HG03097 (cell line): ENCODE results near the gene RBMS3.
"Not testable (repeated sequence)": the region's sequence is repeated elsewhere in the genome, so short reads cannot be mapped to it uniquely, and the experiment has no call there.

Experiments
- ATAC-seq: cut with Tn5 transposase; IDR thresholded peaks from one replicate; pipeline ENCODE4 v1.9.1; 2021; ENCODE audit not compliant: unreplicated experiment, low FRiP score

RBMS3 gene

DNA sequence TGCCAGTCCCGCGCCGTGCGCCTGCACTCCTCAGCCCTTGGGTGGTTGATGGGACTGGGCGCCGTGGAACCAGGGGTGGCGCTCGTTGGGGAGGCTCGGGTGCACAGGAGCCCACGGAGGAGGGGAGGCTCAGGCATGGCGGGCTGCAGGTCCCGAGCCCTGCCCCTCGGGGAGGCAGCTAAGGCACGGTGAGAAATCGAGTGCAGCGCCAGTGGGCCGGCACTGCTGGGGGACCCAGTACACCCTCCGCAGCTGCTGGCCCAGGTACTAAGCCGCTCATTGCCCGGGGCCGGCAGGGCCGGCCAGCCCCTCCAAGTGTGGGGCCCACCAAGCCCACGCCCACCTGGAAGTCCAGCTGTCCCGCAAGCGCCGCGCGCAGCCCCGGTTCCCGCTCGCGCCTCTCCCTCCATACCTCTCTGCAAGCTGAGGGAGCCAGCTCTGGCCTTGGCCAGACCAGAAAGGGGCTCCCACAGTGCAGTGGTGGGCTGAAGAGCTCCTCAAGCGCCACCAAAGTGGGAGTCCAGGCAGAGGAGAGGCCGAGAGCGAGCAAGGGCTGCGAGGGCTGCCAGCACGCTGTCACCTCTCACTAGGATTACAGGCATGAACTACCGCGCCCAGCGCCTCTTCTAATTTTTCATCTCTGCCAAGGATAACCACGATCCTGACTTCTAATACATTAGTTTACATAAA is 192.8 kb downstream of the RBMS3 start:
- not testable (repeated sequence) for ATAC-seq

DNA sequence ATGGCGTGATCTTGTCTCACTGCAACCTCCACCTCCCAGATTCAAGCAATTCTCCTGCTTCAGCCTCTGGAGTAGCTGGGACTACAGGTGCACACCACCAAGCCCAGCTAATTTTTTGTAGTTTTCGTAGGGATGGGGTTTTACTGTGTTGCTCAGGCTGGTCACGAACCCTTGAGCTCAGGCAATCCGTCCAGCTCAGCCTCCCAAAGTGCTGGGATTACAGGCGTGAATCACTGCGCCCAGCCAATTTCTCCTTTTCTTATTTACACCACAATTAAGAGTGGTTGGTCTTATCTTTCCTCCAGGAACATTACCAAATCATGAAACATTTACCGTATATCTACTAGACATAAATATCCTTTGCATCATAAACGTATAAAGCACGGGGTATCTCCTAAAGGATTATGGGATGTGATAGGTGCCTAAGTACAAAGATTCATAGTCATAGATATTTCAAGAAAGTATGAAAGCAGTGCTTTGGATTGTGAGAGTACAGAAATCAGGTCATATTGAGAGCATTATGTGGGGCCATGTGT is 194.5 kb downstream of the RBMS3 start:
- no peak for ATAC-seq

DNA sequence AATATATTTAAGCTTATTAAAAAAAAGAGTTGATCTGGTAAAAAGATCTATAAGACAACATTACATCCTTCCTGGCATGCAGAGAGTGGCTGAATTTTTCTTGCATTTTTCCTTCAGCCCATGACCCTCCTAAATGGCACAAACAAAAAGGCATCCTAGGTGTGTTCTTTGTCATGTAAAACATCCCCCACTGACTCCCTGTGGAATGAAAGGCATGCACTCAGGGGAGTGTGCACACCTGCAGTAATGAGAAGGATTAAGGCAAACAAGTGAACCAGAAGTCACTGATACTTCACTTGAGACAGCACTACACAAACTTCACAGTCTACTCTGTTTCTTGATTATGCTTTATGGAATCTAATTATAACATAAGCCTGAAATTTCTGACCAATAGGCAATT is 195.0 kb downstream of the RBMS3 start:
- ATAC-seq, result no peak

DNA sequence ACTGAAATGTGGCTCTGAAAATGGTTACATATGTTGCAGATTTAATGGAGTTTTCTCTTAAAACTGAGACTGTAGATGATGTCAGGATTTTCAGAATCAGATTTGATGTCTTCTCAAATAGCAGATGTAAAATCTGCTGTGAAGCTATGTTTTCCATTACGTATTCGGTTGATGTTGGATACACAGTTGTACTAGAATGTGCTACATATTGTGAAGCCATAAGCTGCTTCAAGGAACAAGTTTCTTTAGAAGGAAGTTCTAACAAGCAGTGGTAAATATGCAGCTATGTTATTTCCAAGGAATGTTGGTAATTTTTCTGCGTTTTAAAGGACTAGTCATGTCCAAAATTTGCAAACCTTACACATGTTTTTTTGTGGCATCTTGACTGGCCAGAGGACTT is 197.7 kb downstream of the RBMS3 start:
- no peak for ATAC-seq

DNA sequence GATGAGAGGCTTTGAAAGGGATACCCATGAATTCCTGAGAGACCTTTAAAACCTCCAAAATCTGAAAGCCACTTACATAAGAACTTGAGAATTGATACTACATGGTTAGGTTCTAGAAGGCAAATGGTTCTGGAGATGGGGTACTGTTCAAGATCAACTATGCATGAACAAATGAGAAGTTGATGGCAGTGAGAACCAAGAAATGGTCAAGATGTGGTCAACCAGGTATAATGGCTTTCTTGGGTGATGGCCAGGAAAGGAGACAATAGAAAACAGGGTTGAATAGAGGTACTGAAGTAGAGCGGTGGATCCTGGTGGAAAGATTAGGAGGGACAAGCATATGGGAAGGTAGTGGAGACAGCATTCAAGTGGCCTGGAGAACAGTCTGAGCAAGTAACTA is 200.4 kb downstream of the RBMS3 start:
- ATAC-seq, result no peak

GRCh38 chr3:29481969-29482767 is 201.3 kb downstream of the RBMS3 start:
- no peak for ATAC-seq

DNA sequence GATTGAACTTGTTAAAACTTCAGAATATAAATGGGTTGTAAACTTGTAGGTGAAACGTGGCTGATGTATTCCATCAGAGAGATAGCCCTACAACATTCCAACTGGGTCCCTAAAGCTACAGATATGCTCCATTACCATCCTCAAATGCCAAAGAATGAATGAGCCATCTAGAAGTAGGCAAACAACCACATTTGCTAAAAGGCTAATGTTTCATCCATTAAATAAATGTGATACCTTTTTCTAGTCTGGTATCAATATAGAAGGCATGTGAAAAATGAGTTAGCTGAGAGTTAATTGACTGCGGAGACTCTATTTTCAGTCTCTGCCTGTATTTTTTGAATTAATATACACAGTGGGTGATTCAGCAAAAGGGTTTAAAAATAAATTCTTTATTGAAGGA is 203.8 kb downstream of the RBMS3 start:
- ATAC-seq, result no peak

DNA sequence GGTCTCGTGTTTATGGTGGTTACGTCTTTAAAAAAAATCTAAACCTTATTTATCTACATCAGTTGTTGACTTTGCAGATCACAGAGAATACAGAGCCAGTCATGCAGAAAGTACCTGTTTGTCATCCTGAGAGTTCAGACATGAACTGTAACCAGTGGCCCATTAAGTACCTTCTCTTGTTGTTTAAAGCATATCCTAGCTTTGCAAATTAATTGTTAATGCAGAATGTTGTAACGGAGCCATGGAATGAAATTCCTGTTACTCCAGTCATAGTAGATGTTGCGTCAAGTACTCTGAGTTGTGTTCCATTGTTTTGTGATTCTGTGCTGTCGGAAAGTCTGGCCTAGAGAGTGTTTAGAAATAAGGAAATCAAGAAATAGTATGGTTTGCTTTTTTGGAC is 205.2 kb downstream of the RBMS3 start:
- ATAC-seq, result no peak

- ATAC-seq, result no peak
Observed at GRCh38 chr3:29486917-29487316, 206.0 kb downstream of the RBMS3 start.

- ATAC-seq, result no peak
Observed at GRCh38 chr3:29488922-29489321, 208.1 kb downstream of the RBMS3 start.

DNA sequence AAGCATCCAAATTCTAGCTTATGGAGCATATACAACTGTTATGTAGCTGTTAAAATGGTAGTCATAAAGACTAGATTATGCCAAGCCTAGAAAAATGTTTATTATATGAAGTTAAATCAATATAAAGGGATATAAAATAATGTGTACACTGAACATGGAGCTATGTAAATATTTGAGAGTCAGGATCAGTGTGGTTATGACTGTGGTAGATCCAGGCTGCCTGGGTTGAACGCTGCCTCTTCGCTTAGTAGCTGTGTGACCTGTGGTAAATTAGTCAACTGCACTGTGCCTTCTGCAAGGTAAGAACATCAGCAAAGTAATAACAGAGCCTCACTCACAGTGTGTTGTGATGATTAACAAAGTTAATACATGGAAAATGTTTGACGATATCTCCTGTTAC is 212.2 kb downstream of the RBMS3 start:
- no peak for ATAC-seq

GRCh38 chr3:29494305-29495036 is 213.6 kb downstream of the RBMS3 start:
- ATAC-seq, result no peak

- ATAC-seq, result no peak
Observed at GRCh38 chr3:29497282-29497681, 216.4 kb downstream of the RBMS3 start.

GRCh38 chr3:29502771-29503170 is 221.9 kb downstream of the RBMS3 start:
- no peak for ATAC-seq

- ATAC-seq, result no peak
Observed at GRCh38 chr3:29503314-29503713, 222.4 kb downstream of the RBMS3 start.

- no peak for ATAC-seq
Observed at GRCh38 chr3:29503958-29504357, 223.1 kb downstream of the RBMS3 start.

GRCh38 chr3:29506502-29506901 is 225.6 kb downstream of the RBMS3 start:
- ATAC-seq, result no peak

DNA sequence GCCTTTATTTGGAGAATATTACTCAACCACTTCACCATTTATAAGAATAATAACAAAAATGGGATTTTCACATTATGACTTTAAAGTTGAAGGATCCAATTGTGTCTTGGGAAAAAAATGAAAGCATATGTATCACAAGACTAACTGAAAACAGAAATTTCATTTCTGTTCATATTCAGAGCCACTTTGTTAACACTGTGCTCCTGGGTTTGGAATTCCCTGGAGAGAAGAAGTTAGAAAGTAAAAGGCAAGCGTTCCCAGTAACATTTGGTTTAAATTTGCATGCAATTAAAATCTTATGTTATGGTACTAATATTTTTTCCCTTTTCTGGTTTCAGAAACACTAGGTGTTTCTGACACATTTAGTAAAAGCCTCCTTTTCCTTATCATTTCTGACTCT is 230.8 kb downstream of the RBMS3 start:
- no peak for ATAC-seq

DNA sequence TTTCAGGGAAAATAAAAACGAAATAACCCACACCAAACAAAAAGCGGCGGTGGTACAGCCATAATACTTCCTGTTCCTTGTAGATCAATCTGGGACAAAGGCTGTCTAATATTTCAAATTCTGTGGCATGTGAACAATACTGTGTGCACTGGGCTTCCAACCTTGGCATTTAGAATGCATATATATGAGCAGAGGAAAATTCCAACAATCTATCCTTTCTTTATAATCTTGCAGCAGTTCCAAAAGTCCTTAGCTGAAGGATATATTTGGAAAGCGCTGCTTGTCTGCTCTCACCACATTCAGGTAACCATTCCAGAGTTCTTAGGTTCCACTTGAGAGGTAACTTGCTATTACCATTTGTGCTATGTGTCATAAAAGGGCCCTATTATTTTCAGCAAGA is 231.8 kb downstream of the RBMS3 start:
- no peak for ATAC-seq

GRCh38 chr3:29513236-29513635 is 232.4 kb downstream of the RBMS3 start:
- ATAC-seq, result no peak

DNA sequence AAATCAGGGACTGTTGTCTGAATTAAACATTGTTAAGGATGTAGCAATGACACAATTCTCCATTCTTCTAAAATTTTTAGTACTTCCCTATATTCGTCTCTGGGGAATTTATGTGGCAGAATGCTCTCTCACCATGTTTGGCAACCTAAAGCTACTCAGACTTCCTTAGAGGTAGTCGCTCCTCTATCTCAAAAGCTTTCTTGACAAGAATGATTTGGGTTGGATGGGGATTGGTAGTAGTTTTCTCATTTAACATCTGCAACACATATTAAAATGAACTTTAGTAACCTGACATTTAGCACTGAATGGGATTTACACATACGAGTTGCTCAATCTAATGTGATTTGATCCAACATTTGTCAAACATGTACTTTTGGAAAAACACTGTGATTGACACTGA is 233.3 kb downstream of the RBMS3 start:
- no peak for ATAC-seq
